GM18498 (cell line): ENCODE data around the gene PARPBP.
"Not testable (repeated sequence)": the region's sequence is repeated elsewhere in the genome, so short reads cannot be mapped to it uniquely, and the experiment has no call there.

Experiments used
- ATAC-seq: cut with Tn5 transposase; IDR thresholded peaks from one replicate; pipeline ENCODE4 v1.9.1; 2021; ENCODE audit warnings: mild to moderate bottlenecking, moderate library complexity; ENCODE audit not compliant: unreplicated experiment

Gene PARPBP

GRCh38 chr12:102147062-102147587 lies 27.1 kb downstream of the PARPBP start:
- not testable (repeated sequence) for ATAC-seq

GRCh38 chr12:102155206-102155605 lies 35.2 kb downstream of the PARPBP start:
- ATAC-seq, result not testable (repeated sequence)

GRCh38 chr12:102163383-102163782 lies 43.4 kb downstream of the PARPBP start:
- ATAC-seq, result no peak

- ATAC-seq, result no peak
These were observed 48.0 kb downstream of the PARPBP start for GRCh38 chr12:102167821-102168604.

GRCh38 chr12:102169922-102170621 lies 50.1 kb downstream of the PARPBP start:
- ATAC-seq, result no peak

GRCh38 chr12:102171951-102172350 lies 52.0 kb downstream of the PARPBP start:
- ATAC-seq, result no peak

- no peak for ATAC-seq
These were observed 52.5 kb downstream of the PARPBP start for GRCh38 chr12:102172436-102172835.

- no peak for ATAC-seq
These were observed 54.1 kb downstream of the PARPBP start for GRCh38 chr12:102174117-102174516.

- no peak for ATAC-seq
These were observed 54.8 kb downstream of the PARPBP start for GRCh38 chr12:102174761-102175160.

GRCh38 chr12:102182635-102183034 lies 62.7 kb downstream of the PARPBP start:
- ATAC-seq, result no peak

GRCh38 chr12:102195826-102196225 lies 75.8 kb downstream of the PARPBP start:
- ATAC-seq, result no peak

GRCh38 chr12:102197789-102198188 lies 77.8 kb downstream of the PARPBP start, which contains the start of gene PMCH:
Gene PMCH, minus strand, starts transcription at chr12:102197833. Its CDS starts 63 bp downstream, at chr12:102197770.
- ATAC-seq, result peak; percentile 65

GRCh38 chr12:102201436-102202061 lies 81.6 kb downstream of the PARPBP start:
- ATAC-seq, result no peak

- ATAC-seq, result no peak
These were observed 82.6 kb downstream of the PARPBP start for GRCh38 chr12:102202556-102202955.

GRCh38 chr12:102204025-102204424 lies 84.0 kb downstream of the PARPBP start:
- ATAC-seq, result no peak

- no peak for ATAC-seq
These were observed 96.2 kb downstream of the PARPBP start for GRCh38 chr12:102215992-102216691.

GRCh38 chr12:102220736-102221135 lies 100.8 kb downstream of the PARPBP start:
- ATAC-seq, result no peak

GRCh38 chr12:102227954-102228353 lies 108.0 kb downstream of the PARPBP start:
- ATAC-seq, result no peak

- ATAC-seq, result no peak
These were observed 112.1 kb downstream of the PARPBP start for GRCh38 chr12:102232036-102232435.

GRCh38 chr12:102232446-102232845 lies 112.5 kb downstream of the PARPBP start:
- ATAC-seq, result no peak

- ATAC-seq, result no peak
These were observed 114.6 kb downstream of the PARPBP start for GRCh38 chr12:102234599-102234998.
